Stomach smooth muscle (tissue), 2 donors: ENCODE results near the gene CENPN.

Experiments
- H3K27ac ChIP-seq: one replicate; pipeline ENCODE4 v1.7.0; 2013; ENCODE audit warnings: mild to moderate bottlenecking, low read length, inconsistent platforms
- H3K27me3 ChIP-seq, 2 donors: one replicate each; pipeline ENCODE4 v1.7.0; 2013; ENCODE audit warnings: low read length in 2 of 2; ENCODE audit not compliant: insufficient read depth in 2 of 2, control insufficient read depth in 1 of 2
- H3K36me3 ChIP-seq, 2 donors: one replicate each; pipeline ENCODE4 v1.7.0; 2013; ENCODE audit warnings: low read length in 2 of 2; ENCODE audit not compliant: control insufficient read depth in 2 of 2, insufficient read depth in 2 of 2
- H3K4me1 ChIP-seq: one replicate; pipeline ENCODE4 v1.7.0; 2013; ENCODE audit warnings: low read length; ENCODE audit not compliant: control insufficient read depth, insufficient read depth
- H3K4me3 ChIP-seq, 2 donors: one replicate each; pipeline ENCODE4 v1.7.0; 2013; ENCODE audit warnings: low read length in 2 of 2
- H3K9ac ChIP-seq, 2 donors: one replicate each; pipeline ENCODE4 v1.7.0; 2013; ENCODE audit warnings: low read length in 2 of 2, mild to moderate bottlenecking in 1 of 2
- H3K9me3 ChIP-seq, 2 donors: one replicate each; pipeline ENCODE4 v1.7.0; 2013; ENCODE audit warnings: low read length in 2 of 2; ENCODE audit not compliant: control insufficient read depth in 2 of 2
- donor health status: healthy.
- donor health status: Pancreatic carcinoma.

CENPN gene

GRCh38 chr16:81006813-81007695, at the start of gene CENPN, which contains the start of gene CMC2:
Gene CENPN (plus strand): TSS chr16:81007214. CDS start chr16:81011940, 4,726 bp downstream.
Gene CMC2 (minus strand): TSS chr16:81006885. CDS start chr16:80997394, 9,491 bp downstream.
- Histone ChIP-seq H3K4me3 (peak within 1 kb of the TSS; percentile 86 to 96), H3K36me3 (no peaks in the 10 kb centered on the region), H3K4me1 (peaks cover 27% of the 10 kb centered on the region), H3K27me3 (no peaks in the 10 kb centered on the region), H3K27ac (peak within 1 kb of the TSS; percentile 97), H3K9ac (peak within 1 kb of the TSS; percentile 94 to 98), H3K9me3 (no peaks in the 10 kb centered on the region)

GRCh38 chr16:80958284-80958683, 48.7 kb upstream of the CENPN start:
- H3K4me3 ChIP-seq, result no peak overlapping the region
- H3K27ac ChIP-seq, result no peak overlapping the region
- peaks cover 0 to 3% of the 10 kb centered on the region in 2 donors for H3K9me3 ChIP-seq
- no peaks in the 10 kb centered on the region for H3K4me1 ChIP-seq
- no peaks in the 10 kb centered on the region for H3K27me3 ChIP-seq
- no peaks in the 10 kb centered on the region for H3K36me3 ChIP-seq
- no peak overlapping the region for H3K9ac ChIP-seq

- no peaks in the 10 kb centered on the region for H3K4me1 ChIP-seq
- H3K4me3 ChIP-seq, result no peak overlapping the region
- H3K36me3 ChIP-seq, result no peaks in the 10 kb centered on the region
- no peaks in the 10 kb centered on the region for H3K9me3 ChIP-seq
- H3K27me3 ChIP-seq, result no peaks in the 10 kb centered on the region
- H3K27ac ChIP-seq, result no peak overlapping the region
- H3K9ac ChIP-seq, result no peak overlapping the region
Observed at GRCh38 chr16:80962879-80963278, 44.1 kb upstream of the CENPN start.

- Histone ChIP-seq H3K27ac (no peak overlapping the region), H3K9me3 (no peaks in the 10 kb centered on the region), H3K27me3 (no peaks in the 10 kb centered on the region), H3K4me1 (no peaks in the 10 kb centered on the region), H3K9ac (no peak overlapping the region), H3K4me3 (no peak overlapping the region), H3K36me3 (no peaks in the 10 kb centered on the region)
Observed at GRCh38 chr16:80964351-80964750, 42.7 kb upstream of the CENPN start.

GRCh38 chr16:80966617-80967016, 40.4 kb upstream of the CENPN start:
- no peak overlapping the region for H3K9ac ChIP-seq
- H3K27ac ChIP-seq, result no peak overlapping the region
- no peaks in the 10 kb centered on the region for H3K9me3 ChIP-seq
- H3K4me3 ChIP-seq, result no peak overlapping the region
- peaks cover under 1 to 3% of the 10 kb centered on the region in 2 donors for H3K36me3 ChIP-seq
- no peaks in the 10 kb centered on the region for H3K4me1 ChIP-seq
- H3K27me3 ChIP-seq, result no peaks in the 10 kb centered on the region

- H3K4me3 ChIP-seq, result no peak overlapping the region
- no peaks in the 10 kb centered on the region for H3K9me3 ChIP-seq
- H3K27me3 ChIP-seq, result no peaks in the 10 kb centered on the region
- H3K4me1 ChIP-seq, result no peaks in the 10 kb centered on the region
- H3K9ac ChIP-seq, result no peak overlapping the region
- H3K36me3 ChIP-seq, result peaks cover 3 to 4% of the 10 kb centered on the region in 2 donors
- H3K27ac ChIP-seq, result no peak overlapping the region
Observed at GRCh38 chr16:80968386-80969113, 38.5 kb upstream of the CENPN start.

- H3K4me1 ChIP-seq, result no peaks in the 10 kb centered on the region
- no peak overlapping the region for H3K27ac ChIP-seq
- H3K9ac ChIP-seq, result no peak overlapping the region
- H3K4me3 ChIP-seq, result no peak overlapping the region
- peaks cover 3 to 4% of the 10 kb centered on the region in 2 donors for H3K36me3 ChIP-seq
- H3K9me3 ChIP-seq, result no peaks in the 10 kb centered on the region
- H3K27me3 ChIP-seq, result no peaks in the 10 kb centered on the region
Observed at GRCh38 chr16:80969114-80969484, 37.9 kb upstream of the CENPN start.

- Histone ChIP-seq H3K9ac (no peak overlapping the region), H3K36me3 (peaks cover 3 to 6% of the 10 kb centered on the region in 2 donors), H3K4me3 (no peak overlapping the region), H3K27ac (no peak overlapping the region), H3K4me1 (no peaks in the 10 kb centered on the region), H3K27me3 (no peaks in the 10 kb centered on the region), H3K9me3 (no peaks in the 10 kb centered on the region)
Observed at GRCh38 chr16:80971819-80972218, 35.2 kb upstream of the CENPN start.

- no peak overlapping the region for H3K27ac ChIP-seq
- no peaks in the 10 kb centered on the region for H3K9me3 ChIP-seq
- no peak overlapping the region for H3K9ac ChIP-seq
- no peaks in the 10 kb centered on the region for H3K27me3 ChIP-seq
- H3K4me1 ChIP-seq, result no peaks in the 10 kb centered on the region
- peaks cover 3 to 6% of the 10 kb centered on the region in 2 donors for H3K36me3 ChIP-seq
- H3K4me3 ChIP-seq, result no peak overlapping the region
Observed at GRCh38 chr16:80972611-80973010, 34.4 kb upstream of the CENPN start.

- no peaks in the 10 kb centered on the region for H3K4me1 ChIP-seq
- H3K36me3 ChIP-seq, result peaks cover 3 to 6% of the 10 kb centered on the region in 2 donors
- no peaks in the 10 kb centered on the region for H3K9me3 ChIP-seq
- no peak overlapping the region for H3K4me3 ChIP-seq
- H3K9ac ChIP-seq, result no peak overlapping the region
- no peaks in the 10 kb centered on the region for H3K27me3 ChIP-seq
- no peak overlapping the region for H3K27ac ChIP-seq
Observed at GRCh38 chr16:80973991-80974390, 33.0 kb upstream of the CENPN start.
